ENCODE results near the gene CYYR1. TPM values are rescaled to one million over a fixed set of nuclear protein-coding genes. Genes with fewer than 3 reads are reported as not detected.

CYYR1 gene
- total RNA-seq, 1 donor: 0.10 TPM

DNA sequence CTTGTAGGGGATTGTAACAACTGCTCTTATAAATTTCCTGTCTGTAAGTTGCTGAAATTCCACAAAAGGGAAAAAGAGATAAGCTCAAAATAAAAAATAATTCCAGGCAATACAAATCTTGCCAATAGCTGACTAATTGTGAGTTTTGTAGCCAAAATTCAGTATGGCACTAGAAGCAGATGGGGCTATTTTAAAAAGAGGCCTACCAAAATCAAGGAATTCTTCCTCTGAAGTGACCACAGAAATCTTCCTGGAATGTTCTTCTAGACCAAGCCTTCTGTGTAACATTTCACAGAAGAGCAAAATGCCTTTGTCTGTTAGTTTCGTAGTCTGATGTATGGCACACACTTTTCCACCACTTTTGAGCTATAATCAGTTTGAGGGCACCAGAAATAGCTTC, 127.6 kb downstream of the CYYR1 start:
- Histone ChIP-seq H3K4me1 (ENCODE audit: insufficient read depth, low read length) (no peaks in the 10 kb centered on the region), H3K27me3 (ENCODE audit: insufficient read depth, low read length) (no peaks in the 10 kb centered on the region), H3K4me3 (ENCODE audit: low read length) (no peak overlapping the region), H3K9me3 (ENCODE audit: low read depth, low read length) (no peaks in the 10 kb centered on the region)

DNA sequence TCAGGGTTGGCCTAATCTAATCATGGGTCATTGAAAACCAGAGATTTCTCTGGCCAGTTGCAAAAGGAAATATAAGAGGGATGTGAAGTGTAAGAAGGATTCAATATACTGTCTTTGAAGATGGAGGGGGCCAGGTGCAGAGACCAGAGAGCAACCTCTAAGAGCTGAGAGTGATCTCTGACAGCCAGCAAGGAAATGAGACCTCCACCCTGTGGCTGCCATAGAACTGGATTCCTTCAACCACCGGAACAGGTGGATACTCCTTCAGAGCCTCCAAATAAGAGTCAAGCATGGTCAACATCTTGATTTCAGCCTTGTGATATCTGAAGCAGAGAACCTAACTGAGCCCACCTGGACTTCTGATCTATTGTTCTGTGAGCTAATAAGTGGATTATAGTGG, 128.4 kb downstream of the CYYR1 start:
- H3K4me1 ChIP-seq (ENCODE audit: insufficient read depth, low read length): no peaks in the 10 kb centered on the region
- no peaks in the 10 kb centered on the region for H3K9me3 ChIP-seq (ENCODE audit: low read depth, low read length)
- no peaks in the 10 kb centered on the region for H3K27me3 ChIP-seq (ENCODE audit: insufficient read depth, low read length)
- no peak overlapping the region for H3K4me3 ChIP-seq (ENCODE audit: low read length)

DNA sequence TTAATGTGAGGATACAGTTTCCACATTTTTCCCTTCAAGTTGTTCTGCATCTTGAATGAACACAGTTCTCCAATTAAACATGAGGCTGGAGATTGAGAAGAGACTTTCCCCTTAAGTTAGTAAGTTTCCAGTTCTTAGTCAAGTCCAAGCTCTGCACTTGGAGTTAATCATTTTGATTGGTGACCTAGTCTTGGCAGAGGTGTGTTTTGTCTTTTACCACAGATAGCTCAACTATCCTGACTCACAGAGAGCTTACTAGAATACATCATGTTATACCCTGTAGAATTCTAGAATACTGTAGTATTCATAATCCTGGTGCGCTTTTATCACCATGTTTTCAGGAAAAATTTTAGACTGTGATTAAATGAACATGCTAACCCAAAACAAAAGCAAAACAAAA, 129.2 kb downstream of the CYYR1 start:
- Histone ChIP-seq H3K27me3 (ENCODE audit: insufficient read depth, low read length) (no peaks in the 10 kb centered on the region), H3K9me3 (ENCODE audit: low read depth, low read length) (no peaks in the 10 kb centered on the region), H3K4me1 (ENCODE audit: insufficient read depth, low read length) (no peaks in the 10 kb centered on the region), H3K4me3 (ENCODE audit: low read length) (no peak overlapping the region)

DNA sequence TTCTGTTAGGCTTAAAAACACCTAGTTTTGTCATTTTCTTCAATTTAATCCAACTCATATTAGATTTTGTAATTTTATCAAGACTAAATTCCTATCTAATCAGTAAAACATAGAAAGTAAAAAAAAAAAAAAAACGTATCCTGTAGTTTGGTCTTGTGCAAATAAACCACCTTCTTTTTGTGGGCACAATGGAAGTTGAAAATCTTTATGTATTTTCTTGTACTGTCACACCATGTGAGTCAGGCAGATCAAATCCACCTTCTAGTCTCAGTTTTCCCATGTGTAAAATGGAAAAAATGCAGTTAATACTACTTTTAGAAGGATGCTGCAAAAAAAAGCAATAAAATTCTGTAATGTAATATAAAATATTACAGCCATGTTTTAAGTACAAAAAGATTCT, 129.8 kb downstream of the CYYR1 start:
- H3K4me1 ChIP-seq (ENCODE audit: insufficient read depth, low read length): no peaks in the 10 kb centered on the region
- H3K4me3 ChIP-seq (ENCODE audit: low read length): no peak overlapping the region
- no peaks in the 10 kb centered on the region for H3K27me3 ChIP-seq (ENCODE audit: insufficient read depth, low read length)
- no peaks in the 10 kb centered on the region for H3K9me3 ChIP-seq (ENCODE audit: low read depth, low read length)

DNA sequence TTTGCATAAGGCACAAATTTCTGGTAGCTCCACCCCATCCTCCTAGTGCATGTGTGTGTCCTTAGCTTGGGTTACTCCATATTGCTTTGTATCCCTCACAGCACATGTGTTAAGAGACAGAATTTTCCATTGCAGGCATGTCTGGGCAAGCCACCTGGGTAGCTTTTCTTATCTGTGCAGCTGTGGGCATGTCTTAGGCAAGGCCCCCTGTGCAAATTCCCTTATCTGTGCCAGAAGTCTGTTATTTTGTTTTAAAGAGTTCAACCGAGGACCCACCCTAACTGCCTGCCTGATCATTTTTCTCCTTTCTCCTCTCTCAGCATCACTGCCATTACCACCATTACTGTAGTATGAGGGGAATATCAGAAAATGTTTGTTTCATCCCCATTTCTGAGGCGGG, 131.9 kb downstream of the CYYR1 start:
- Histone ChIP-seq H3K4me1 (ENCODE audit: insufficient read depth, low read length) (no peaks in the 10 kb centered on the region), H3K4me3 (ENCODE audit: low read length) (no peak overlapping the region), H3K9me3 (ENCODE audit: low read depth, low read length) (no peaks in the 10 kb centered on the region), H3K27me3 (ENCODE audit: insufficient read depth, low read length) (no peaks in the 10 kb centered on the region)

DNA sequence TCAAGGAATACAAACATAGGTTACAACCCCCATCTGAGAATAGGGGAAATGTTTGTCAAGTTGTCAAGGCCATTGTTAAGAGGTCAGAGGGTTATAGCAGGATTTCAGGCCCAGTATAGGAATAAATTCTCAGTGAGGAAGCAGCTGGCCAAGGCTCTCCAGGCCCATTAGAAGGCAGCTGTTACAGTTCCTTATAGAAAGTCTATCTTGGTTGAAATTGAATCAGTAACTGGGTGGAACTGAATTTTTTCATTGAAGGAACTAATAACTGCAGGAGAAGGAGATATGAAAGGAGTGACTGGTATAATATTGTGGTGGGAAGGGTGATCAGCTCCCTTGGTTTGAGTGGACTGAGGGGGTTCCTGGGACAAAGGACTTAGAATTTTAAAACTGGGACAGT, 134.1 kb downstream of the CYYR1 start:
- Histone ChIP-seq H3K27me3 (ENCODE audit: insufficient read depth, low read length) (no peaks in the 10 kb centered on the region), H3K4me3 (ENCODE audit: low read length) (no peak overlapping the region)

DNA sequence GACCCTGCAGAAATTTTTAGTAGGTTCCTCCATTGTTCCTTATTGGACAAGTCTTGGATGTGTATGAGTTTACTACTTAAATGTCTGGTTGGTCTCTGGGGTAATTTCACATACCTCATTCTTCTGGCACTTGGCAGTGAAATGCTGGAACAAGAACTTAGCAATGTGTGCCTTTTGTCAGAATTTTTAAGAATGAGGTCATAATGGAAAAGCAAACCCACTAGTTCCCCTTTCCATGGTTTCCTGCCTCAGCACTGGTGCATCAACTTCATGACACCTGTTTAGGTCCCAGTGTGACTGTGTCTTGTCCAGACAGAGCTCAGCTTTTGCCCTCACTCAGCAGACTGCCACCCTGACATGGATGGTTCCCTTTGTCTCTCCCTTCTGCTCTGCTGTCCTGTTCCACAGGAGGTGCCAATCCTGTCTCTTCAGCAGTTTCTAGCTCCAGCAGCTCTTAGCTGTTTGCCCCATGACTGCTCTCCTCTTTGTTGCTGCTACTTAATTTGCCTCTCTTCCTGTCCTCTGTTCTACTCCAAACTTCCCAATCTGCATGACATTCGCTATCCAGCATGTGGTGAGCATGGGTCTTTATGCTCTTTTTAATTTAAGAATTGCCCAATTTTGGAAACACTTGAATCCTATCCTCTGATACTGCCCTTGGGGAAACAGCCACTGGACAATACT, 135.6 kb downstream of the CYYR1 start:
- Histone ChIP-seq H3K4me3 (ENCODE audit: low read length) (no peak overlapping the region), H3K4me1 (ENCODE audit: insufficient read depth, low read length) (no peaks in the 10 kb centered on the region), H3K27me3 (ENCODE audit: insufficient read depth, low read length) (no peaks in the 10 kb centered on the region), H3K9me3 (ENCODE audit: low read depth, low read length) (no peaks in the 10 kb centered on the region)

More for the DNA sequence above, 134.1 kb downstream of the CYYR1 start:
- H3K9me3 ChIP-seq (ENCODE audit: low read depth, low read length): no peaks in the 10 kb centered on the region
- H3K4me1 ChIP-seq (ENCODE audit: insufficient read depth, low read length): no peaks in the 10 kb centered on the region

DNA sequence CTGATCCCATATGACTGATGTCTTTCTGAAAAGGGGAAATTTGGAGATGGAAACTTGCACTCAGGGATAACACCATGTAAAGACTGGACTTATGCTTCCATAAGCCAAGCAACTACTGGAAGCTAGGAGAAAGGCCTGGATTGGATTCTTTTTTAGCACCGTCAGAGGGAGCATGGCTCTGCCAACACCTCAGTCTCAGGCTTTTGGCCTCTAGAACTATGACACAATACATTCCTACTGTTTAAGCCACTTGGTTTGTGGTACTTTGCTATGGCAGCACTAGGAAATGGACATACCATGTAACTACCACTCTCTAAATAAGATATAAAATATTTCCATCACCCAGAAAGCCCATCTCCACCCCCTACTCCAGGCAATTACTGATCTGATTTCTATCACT, 139.7 kb downstream of the CYYR1 start:
- Histone ChIP-seq H3K4me1 (ENCODE audit: insufficient read depth, low read length) (no peaks in the 10 kb centered on the region), H3K9me3 (ENCODE audit: low read depth, low read length) (no peaks in the 10 kb centered on the region), H3K27me3 (ENCODE audit: insufficient read depth, low read length) (no peaks in the 10 kb centered on the region), H3K4me3 (ENCODE audit: low read length) (no peak overlapping the region)

DNA sequence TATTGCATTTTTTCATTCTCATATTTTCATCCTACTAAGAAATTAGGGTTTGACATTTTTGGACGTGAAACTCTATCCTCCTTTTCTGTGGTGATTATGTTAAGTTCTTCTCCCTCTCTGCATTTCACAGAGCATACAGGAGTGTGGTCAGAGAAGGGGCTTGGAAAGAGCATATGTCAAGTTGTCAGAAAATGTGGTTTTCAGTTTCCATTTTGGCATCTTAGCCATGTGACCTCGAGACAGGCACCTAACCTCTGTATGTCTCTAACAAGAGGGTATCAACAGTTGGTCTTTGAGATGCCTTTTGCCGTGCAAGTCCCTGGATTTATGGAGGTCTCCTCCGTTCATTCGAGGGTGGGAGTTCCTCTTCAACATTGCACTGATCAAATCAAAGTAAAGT, 140.7 kb downstream of the CYYR1 start:
- Histone ChIP-seq H3K4me1 (ENCODE audit: insufficient read depth, low read length) (no peaks in the 10 kb centered on the region), H3K9me3 (ENCODE audit: low read depth, low read length) (no peaks in the 10 kb centered on the region), H3K27me3 (ENCODE audit: insufficient read depth, low read length) (no peaks in the 10 kb centered on the region), H3K4me3 (ENCODE audit: low read length) (no peak overlapping the region)

DNA sequence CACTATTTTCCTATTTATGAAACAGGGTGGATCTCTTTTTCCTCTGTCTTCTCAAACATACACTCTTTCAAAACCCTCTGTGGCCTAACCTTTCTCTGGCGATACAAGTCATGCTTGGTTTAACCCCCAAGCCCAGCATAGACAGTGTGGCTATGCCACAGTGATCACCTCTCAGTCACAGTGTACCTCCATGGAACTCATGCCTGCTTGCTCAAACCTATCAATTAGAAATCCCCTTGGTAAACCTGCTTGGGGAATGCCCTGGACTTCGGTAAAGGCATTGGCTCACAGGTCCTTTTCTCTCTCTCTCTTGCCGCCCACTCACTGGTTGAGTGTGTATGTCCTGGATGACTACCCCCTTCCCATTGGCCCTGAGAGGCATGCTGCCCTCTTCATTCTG, 147.5 kb downstream of the CYYR1 start:
- Histone ChIP-seq H3K4me1 (ENCODE audit: insufficient read depth, low read length) (no peaks in the 10 kb centered on the region), H3K9me3 (ENCODE audit: low read depth, low read length) (no peaks in the 10 kb centered on the region), H3K4me3 (ENCODE audit: low read length) (no peak overlapping the region), H3K27me3 (ENCODE audit: insufficient read depth, low read length) (no peaks in the 10 kb centered on the region)

DNA sequence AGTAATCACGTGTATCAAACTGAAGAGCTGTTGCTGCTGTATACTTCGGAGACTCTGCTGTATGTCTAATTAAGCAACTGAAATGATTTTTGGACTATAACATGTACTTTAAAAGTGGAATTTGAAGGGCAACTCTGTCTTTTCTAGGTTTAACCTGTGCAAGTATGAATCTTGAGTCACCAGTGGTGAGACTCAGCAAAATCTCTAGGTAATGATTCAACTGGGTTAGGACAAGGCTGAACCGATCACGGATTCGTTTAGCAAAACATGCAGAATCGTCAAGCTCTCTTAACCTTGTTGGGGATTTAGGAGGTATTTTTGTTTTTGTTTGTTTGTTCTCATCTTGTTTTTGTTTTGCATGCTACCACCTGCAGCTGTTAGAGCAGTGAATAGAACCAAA, 149.6 kb downstream of the CYYR1 start:
- no peaks in the 10 kb centered on the region for H3K4me1 ChIP-seq (ENCODE audit: insufficient read depth, low read length)
- H3K27me3 ChIP-seq (ENCODE audit: insufficient read depth, low read length): no peaks in the 10 kb centered on the region

DNA sequence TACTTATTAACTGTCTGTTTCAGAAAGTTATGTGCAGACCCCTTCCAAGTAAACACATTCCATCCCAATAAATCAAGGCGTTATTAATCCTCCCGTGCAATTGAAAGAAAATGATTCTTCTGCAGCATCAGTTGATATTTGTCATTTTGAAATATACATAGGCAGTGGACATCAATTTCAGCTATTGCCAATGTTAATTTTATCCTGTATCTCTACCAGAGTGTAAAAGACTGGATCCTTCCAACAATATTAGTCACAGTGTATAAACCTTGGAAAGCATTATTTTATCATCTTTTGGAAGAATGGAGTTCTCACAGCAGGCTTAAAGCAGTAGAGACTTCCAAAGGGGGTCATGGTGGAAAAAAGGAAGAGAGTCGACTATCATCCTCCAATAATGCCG, 150.4 kb downstream of the CYYR1 start:
- H3K4me3 ChIP-seq (ENCODE audit: low read length): no peak overlapping the region
- no peaks in the 10 kb centered on the region for H3K4me1 ChIP-seq (ENCODE audit: insufficient read depth, low read length)
- no peaks in the 10 kb centered on the region for H3K9me3 ChIP-seq (ENCODE audit: low read depth, low read length)
- H3K27me3 ChIP-seq (ENCODE audit: insufficient read depth, low read length): no peaks in the 10 kb centered on the region

More for the DNA sequence above, 149.6 kb downstream of the CYYR1 start:
- Histone ChIP-seq H3K4me3 (ENCODE audit: low read length) (no peak overlapping the region), H3K9me3 (ENCODE audit: low read depth, low read length) (no peaks in the 10 kb centered on the region)

DNA sequence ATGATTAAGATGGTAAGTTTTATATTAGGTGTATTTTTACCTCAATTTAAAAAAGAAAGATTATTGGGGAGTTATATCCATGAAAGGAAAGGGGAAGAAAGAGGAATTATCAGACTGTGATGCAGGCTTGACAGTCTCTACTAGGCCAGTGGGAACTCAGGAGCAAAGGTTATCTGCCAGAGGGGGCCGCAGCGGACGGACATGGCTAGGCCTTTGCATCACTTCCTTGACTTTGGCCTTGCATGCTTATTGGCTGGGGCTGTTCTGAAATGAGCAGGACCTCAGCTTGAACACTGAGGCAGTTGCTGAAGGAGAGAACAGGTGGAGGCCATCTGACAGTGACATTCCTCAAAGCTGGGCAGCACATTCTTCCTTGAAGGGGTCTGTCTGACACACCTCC, 150.9 kb downstream of the CYYR1 start:
- H3K4me1 ChIP-seq (ENCODE audit: insufficient read depth, low read length): no peaks in the 10 kb centered on the region
- H3K27me3 ChIP-seq (ENCODE audit: insufficient read depth, low read length): no peaks in the 10 kb centered on the region

DNA sequence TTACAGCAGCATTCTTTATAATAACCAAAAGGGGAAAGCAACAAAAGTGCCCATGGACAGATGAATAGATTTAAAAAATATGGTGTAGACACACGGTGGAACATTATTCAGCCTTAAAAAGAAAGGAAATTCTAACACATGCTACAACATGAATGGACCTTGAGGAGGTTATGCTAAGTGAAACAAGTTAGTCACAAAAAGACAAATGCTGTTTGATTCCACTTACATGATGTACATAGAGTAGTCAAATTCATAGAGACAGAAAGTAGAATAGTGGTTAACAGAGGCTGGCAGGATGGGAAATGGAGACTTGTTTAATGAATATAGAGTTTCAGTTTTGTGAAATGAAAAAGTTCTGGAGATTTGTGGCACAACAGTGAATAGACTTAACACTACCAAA, 151.4 kb downstream of the CYYR1 start:
- Histone ChIP-seq H3K9me3 (ENCODE audit: low read depth, low read length) (no peaks in the 10 kb centered on the region), H3K4me3 (ENCODE audit: low read length) (no peak overlapping the region), H3K4me1 (ENCODE audit: insufficient read depth, low read length) (no peaks in the 10 kb centered on the region), H3K27me3 (ENCODE audit: insufficient read depth, low read length) (no peaks in the 10 kb centered on the region)

More for the DNA sequence above, 150.9 kb downstream of the CYYR1 start:
- no peaks in the 10 kb centered on the region for H3K9me3 ChIP-seq (ENCODE audit: low read depth, low read length)
- no peak overlapping the region for H3K4me3 ChIP-seq (ENCODE audit: low read length)

Measured in mononuclear cell (primary cell).